C4-2B (cell line): Measurements from ENCODE around the gene DHRS2.
"Not testable (repeated sequence)": the region's sequence is repeated elsewhere in the genome, so short reads cannot be mapped to it uniquely, and the experiment has no call there.

Experiments used
- H3K27ac ChIP-seq: fragments of 450-650 bp; 2 replicates; pipeline ENCODE4 v1.5.1; 2017
- ZFX ChIP-seq: fragments of 450-650 bp; IDR thresholded peaks from 2 replicates; pipeline ENCODE4 v1.6.1; 2017
- TF ChIP-seq, protein P1 (sequence below): fragments of 450-650 bp; conservative IDR thresholded peaks from 2 replicates; pipeline ENCODE4 v1.5.1; 2017; ENCODE audit warnings: mild to moderate bottlenecking

DHRS2 gene

GRCh38 chr14:23608454-23608853 lies 27.7 kb upstream of the DHRS2 start:
- no peak overlapping the region for H3K27ac ChIP-seq
- no peak for TF ChIP-seq ZFX
- TF ChIP-seq, protein P1, sequence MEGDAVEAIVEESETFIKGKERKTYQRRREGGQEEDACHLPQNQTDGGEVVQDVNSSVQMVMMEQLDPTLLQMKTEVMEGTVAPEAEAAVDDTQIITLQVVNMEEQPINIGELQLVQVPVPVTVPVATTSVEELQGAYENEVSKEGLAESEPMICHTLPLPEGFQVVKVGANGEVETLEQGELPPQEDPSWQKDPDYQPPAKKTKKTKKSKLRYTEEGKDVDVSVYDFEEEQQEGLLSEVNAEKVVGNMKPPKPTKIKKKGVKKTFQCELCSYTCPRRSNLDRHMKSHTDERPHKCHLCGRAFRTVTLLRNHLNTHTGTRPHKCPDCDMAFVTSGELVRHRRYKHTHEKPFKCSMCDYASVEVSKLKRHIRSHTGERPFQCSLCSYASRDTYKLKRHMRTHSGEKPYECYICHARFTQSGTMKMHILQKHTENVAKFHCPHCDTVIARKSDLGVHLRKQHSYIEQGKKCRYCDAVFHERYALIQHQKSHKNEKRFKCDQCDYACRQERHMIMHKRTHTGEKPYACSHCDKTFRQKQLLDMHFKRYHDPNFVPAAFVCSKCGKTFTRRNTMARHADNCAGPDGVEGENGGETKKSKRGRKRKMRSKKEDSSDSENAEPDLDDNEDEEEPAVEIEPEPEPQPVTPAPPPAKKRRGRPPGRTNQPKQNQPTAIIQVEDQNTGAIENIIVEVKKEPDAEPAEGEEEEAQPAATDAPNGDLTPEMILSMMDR: no peak

GRCh38 chr14:23609001-23609400 lies 27.2 kb upstream of the DHRS2 start:
- no peak for TF ChIP-seq ZFX
- TF ChIP-seq, protein P1: no peak
- no peak overlapping the region for H3K27ac ChIP-seq

DNA sequence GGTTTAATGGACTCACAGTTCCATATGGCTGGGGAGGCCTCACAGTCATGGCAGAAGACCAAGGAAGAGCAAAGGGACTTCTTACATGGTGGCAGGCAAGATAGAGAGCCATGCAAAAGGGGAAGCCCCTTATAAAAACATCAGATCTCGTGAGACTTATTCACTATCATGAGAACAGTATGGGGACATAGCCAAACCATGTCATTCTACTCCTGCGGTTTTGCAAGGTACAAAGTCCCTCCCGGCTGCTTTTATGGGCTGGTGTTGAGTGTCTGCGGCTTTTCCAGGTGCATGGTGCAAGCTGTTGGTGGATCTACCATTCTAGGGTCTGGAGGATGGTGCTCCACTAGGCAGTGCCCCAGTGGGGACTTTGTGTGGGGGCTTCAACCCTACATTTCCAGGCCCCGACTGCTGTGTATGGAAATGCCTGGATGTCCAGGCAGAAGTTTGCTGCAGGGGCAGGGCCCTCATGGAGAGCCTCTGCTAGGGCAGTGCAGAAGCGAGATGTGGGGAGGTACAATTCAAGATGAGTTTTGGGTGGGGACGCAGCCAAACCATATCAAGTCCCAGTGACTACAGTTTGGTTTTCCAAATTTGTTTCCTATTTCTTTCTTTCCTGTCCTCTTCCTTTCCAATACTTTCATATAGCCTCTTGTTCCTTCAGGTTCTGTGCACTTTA lies 26.6 kb upstream of the DHRS2 start:
- H3K27ac ChIP-seq: not testable (repeated sequence)

DNA sequence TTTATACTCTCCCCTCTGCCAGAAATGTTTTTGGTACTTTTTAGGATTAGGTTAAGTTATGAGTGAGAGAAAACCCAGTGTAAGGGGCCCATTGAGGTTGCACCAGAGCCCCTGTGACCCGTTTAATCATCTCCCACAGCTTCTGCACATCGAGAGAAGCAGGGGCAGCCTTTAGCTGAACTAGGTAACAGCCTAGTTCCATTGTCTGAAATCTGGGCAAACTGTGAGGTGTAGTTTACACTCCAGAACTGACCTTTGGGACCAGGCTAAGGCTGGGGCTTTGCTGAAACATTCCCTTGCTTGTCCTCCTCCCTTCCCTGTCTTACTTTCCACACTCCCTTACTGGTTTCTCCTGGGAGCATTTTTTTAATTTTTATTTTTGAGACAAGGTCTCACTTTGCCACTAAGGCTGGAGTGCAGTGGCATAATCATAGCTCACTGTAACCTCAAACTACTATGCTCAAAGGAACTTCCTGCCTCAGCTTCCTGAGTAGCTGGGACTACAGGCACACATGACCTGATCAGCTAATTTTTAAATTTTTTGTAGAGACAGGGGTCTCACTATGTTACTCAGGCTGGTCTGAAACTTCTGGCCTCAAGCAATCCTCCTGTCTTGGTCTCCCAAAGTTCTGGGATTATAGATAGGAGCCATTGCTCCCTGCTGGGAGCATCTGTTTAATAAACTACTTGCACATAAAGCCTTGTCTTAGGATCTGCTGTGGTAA lies 25.9 kb upstream of the DHRS2 start:
- no peak overlapping the region for H3K27ac ChIP-seq
- TF ChIP-seq, protein P1: no peak
- no peak for TF ChIP-seq ZFX

DNA sequence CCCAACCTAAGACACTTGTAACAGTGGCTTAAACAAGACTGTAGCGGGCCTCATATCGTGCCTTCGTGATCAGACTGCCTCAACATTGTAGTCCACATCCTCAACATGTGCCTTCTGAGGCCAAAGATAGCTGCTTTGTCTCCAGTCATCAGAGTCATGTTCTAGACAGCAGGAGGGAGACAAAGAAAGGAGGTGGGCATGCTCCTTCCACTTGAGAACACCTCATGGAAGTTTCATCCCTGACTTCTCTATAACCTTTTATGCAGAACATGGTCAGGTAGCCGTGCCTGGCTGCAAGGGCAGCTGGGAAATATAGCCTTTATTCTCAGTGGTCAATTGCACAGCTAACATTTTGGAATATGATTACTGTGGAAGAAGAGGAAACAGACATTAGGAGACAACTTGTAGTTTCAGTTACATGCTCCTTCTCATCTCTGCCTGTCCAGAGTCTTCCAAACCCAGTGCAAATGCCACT lies 25.3 kb upstream of the DHRS2 start:
- no peak for TF ChIP-seq ZFX
- TF ChIP-seq, protein P1: no peak
- H3K27ac ChIP-seq: no peak overlapping the region

DNA sequence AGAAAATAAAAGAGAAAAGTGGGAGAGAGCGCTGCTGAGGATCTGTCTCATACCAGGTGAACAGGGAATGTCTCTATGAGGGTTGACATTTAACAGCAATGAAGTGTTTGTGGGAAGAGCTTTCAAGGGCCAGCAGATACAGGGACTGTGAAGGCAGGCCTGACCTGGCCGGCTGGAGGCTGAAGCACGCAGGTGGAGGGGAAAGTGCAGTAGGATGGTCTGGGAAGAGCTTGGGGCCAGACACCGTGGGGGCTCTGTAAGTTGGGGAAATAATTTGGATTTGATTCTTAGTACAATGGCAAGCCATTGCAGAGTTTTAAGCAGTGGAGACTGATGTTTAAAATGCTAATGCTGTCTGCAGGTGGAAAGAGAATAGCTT lies 23.8 kb upstream of the DHRS2 start:
- no peak overlapping the region for H3K27ac ChIP-seq
- TF ChIP-seq, protein P1: no peak
- no peak for TF ChIP-seq ZFX

DNA sequence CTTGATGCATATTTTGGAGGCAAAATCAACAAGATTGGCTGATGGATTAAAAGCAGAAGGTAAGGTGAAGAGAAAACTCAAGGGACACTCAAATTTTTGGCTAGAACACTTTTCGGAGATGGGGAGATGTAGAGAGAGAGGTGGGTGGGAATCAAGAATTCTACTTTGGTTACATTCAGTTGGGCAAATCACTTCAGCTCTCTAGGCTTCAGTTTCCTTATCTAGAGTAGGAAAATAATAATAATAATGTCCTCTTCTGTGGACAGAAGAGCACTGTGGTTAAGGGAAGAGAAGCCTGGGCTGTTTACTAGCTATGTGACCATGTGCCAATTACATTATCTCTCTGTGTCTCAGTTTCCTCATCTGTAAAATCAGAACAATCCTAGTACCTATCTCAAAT lies 23.4 kb upstream of the DHRS2 start:
- no peak overlapping the region for H3K27ac ChIP-seq
- TF ChIP-seq, protein P1: no peak
- no peak for TF ChIP-seq ZFX
